GM10847 (cell line): ENCODE results near the gene IPO9.

ENCODE experiments used
- POLR2A ChIP-seq: IDR thresholded peaks from 2 replicates; pipeline ENCODE4 v1.6.1; 2011; ENCODE audit not compliant: insufficient read length; ENCODE audit errors: extremely low read depth

The IPO9 gene

DNA sequence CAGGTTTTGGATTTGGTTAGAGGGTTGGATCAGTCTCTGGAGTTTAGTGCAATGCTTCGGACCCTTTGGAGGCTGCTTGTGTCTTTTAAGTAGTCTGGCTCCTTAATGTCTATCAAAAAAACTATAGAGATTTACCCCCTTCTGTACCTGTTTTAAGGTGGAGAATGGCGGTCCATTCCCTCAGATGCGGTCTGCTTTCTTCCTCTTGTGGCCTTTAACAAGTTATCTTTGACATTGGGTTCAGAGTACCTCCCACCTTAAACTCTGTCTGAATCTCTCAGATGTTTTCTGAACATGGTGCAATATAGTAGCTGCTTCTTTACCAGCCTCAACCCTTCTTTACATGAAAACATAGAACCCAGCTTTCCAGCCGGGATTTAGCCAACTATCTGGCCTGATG lies 2.4 kb downstream of the IPO9 start:
- TF ChIP-seq POLR2A: no peak

DNA sequence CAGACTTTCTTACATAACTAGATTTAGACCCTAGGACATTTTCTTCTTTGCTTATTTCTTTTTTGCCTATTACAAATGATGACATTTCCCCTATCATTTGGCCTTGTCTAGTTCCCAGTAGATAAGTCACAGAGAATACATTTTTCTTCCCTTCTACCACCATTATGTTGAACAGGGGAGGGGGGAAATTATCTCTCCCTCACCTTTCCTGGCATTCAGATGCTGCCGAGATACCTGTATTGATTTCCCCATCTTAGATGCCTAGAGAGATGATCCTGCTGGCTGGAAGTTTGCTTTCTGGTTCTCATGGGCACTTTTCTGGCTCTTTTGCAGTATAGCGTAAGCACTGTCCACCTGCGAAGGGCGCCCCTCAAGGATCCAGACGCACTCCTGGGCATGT lies 5.7 kb downstream of the IPO9 start:
- TF ChIP-seq POLR2A: no peak

DNA sequence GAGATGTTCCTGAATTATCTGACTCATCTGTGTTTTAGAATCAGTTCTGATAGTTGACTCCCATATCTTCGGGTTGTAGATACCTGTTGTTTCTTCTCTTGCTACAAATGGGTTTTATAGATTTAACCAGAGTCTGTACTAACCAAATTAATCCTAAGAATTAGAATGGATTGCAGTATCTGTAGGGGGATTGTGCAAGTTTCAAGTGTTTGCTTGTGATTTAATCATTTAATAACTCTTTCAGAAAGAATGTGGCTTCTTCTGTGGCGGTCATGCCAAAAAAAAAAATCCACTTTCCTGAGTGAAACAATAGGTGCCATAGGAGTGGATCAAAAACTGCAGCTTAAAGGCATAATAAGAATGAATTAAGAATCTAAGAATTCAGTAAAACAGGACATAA lies 9.4 kb downstream of the IPO9 start:
- no peak for TF ChIP-seq POLR2A

DNA sequence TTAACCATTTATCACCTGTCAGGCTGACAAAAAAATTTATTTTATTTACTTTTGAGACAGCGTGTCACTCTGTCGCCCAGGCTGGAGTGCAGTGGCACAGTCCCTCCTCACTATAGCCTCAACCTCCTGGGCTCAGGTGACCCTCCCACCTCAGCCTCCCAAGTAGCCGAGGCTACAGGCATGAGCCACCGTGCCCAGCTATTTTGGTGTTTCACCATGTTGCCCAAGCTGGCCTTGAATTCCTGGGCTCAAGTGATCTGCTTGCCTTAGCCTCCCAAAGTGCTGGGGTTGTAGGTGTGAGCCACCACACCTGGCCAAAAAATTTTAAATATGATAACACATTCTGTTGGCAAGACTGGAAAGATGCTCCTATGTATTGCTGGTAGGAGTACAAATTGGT lies 11.1 kb downstream of the IPO9 start:
- TF ChIP-seq POLR2A: no peak

DNA sequence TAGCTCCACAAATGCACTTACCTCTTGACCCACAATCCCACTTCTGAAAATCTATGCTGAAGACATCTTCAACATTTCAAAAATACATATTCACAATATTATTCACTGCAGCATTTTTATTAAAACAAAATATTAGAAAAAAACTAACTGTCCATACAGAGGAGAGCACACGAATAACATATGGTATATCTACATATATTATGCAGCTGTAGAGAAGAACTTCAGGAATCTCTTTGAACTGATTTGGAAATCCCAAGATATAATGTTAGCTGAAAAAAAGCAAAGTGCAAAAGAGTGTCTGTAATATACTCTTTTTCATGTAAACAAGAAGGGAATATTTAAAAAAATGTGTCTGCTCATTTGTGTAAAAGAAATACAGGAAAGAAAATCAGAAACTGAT lies 11.5 kb downstream of the IPO9 start:
- no peak for TF ChIP-seq POLR2A

DNA sequence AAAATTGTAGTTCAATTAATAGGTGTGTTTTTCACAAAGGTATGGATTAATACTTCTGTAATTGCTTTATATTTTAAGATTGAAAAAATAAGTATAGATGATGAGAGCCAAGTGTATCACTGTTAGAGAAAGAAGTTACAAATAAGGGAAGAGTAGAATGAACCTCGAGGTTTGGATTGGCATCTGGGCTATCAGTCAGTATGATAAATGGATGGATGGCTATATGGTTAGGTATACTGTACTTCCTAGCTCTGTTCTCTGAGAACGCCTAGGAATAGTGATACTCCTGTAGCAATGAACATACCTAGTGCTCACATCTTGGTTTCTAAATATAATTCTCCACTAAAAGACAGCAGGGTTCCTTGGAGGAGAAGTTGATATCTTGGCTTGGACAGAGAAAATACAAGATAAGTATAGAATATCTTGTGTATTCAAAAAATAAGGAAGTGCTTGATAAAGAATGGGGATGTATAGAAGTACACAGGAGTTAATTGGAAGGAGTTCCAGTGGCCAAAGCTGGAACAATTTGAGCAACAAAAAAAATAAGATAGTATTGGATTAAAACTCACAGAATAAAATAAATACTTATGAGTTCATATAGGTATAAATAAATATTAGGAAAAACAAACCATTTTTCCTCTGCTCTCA lies 12.4 kb downstream of the IPO9 start:
- TF ChIP-seq POLR2A: no peak

DNA sequence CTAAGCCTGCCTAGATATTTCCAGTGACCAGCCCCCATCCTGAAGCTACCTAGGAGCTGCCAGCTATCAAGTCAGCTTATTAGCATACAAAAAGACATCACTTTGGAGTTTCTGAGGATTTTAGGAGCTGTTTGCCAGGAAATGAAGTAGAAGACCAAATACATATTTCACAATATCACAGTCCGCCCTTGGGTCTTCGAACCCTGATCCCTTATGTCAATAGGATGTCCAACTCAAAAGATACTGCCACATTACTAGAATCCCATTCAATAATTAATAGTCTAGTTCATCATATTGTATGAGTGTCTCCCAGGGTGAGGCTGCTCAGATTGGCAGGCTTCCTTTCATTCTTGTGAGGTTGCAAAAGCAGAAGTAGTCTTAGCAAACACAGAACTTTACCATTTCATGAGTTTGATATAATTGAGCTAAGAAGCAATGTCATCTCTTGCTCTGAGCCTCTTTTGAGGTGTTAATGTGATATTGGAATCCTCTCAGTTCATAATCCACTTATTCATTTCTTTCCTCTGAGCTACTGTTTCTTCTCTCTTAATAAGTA lies 13.6 kb downstream of the IPO9 start:
- TF ChIP-seq POLR2A: no peak

DNA sequence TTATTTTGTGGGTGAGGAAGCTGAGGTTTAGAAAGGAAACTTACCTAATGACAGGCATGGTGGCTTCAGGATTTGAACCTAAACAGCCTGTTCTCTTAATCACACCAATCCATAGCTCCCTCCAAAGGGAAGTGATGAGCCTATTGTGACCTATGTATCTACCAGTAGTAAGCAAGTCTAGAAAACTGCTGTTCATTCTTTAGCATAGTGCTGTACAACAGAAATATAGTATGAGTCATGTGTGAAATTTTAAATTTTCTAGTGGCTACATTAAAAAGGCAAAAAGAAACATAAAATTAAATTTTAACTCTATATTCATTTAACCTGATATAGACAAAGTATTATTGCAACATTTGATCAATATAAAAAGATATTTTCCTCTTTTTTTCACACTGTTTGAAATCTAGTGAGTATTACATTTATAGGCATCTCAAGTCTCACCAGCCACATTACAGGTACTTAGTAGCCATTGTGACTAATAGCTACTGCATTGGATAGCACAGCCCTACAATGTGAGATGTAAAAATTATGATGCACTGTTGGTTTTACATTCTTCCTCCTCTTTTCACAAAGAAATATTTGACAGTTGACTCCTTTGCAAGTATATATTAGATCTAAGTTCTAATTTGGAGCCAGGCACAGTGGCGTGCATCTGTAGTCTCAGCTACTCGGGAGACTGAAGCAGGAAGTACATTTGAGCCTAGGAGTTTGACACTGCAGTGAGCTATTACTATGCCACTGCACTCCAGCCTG lies 16.6 kb downstream of the IPO9 start:
- no peak for TF ChIP-seq POLR2A

DNA sequence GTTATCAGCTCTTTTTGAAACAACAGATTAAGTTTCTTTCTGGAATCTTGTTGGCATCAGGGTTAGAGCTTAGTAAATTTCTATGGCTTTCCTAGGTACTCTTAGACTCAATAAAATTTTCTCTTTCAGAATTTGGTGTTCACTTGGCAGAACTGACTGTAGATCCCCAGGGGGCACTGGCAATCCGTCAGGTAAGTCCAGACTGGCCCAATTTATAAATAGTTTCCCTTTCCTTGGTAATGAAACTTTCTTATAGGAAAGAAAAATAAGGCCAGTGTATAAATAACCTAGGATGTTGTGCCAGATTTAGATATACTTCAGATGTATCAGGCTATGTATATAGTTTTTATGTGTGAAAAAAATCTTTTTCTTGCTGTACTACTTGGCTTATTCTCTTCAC lies 18.2 kb downstream of the IPO9 start:
- TF ChIP-seq POLR2A: no peak

DNA sequence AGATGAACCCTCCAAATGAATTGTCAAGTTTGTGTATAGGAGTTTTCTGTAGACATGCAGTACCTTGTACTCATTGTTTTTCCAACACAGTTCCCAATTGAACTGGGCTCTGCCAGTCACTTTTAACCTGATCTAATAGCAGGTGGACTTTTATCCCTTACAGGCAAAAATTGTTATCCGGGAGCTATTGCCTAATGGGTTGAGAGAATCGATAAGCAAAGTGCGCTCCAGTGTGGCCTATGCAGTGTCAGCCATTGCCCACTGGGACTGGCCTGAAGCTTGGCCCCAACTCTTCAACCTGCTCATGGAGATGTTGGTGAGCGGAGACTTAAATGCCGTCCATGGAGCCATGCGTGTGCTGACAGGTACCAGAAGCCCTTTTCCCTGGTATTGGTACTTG lies 19.3 kb downstream of the IPO9 start:
- TF ChIP-seq POLR2A: no peak

DNA sequence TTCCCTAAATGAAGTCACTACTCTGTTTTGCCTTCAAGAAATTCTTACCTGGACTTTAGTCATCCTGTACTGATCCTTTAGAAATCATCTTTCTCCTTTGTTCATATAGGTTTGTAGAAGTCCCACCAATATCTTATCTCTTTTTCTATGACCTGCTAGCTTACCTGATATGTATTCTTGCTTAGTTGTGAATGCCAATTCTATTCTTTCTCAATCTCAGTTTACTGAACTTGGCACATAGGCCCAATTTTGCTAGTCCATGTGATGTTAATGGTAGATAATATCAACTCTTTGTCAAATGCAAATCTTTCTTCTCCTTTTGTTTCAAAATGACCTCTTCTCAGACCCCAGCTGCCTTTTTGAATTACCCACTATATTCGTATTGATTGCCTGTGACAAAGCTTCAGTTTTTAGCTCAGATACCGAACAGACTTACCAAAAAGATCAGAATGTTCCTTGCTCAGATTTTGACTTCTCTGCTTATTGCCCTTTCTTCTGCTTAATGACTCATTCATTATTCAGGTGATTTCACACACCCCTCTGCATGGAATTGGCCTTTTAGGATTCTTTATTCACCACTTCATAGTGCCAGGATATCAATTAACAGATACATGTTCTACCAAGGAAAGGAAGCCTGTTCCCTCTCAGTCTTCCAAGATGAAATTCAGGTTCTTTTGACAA lies 20.6 kb downstream of the IPO9 start:
- no peak for TF ChIP-seq POLR2A

DNA sequence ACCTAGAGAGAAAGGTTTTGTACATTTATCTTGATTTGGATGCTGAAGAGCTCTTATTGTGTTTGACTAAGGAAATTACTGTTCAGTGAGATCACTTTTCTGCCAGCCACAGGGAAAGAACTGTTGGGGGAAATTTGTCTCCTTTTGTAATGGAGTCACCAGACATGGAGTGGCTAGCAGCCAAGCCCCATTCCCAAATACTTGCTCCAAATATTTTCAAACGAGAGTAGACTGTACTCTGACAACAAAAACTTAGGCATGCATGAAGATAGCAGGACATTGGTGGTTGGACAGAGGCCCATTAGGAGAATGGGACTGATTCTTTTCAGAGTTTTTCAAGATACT lies 21.1 kb downstream of the IPO9 start:
- TF ChIP-seq POLR2A: no peak

DNA sequence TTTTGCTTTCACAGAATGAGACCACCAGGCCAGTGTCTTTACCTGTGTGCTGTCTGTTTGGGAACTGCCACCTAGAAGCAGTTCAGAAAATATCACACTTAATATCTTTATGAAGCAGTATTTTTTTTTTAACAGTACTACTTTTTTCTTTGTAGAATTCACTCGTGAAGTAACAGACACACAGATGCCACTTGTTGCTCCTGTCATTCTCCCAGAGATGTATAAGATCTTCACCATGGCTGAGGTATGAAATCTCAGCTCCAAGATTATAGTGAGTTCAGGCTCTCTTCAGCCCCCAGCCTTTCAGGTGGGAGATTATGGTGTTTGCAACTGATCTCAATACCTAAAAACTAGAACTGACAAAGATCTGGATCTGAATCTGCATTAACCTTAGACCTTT lies 23.0 kb downstream of the IPO9 start:
- no peak for TF ChIP-seq POLR2A

DNA sequence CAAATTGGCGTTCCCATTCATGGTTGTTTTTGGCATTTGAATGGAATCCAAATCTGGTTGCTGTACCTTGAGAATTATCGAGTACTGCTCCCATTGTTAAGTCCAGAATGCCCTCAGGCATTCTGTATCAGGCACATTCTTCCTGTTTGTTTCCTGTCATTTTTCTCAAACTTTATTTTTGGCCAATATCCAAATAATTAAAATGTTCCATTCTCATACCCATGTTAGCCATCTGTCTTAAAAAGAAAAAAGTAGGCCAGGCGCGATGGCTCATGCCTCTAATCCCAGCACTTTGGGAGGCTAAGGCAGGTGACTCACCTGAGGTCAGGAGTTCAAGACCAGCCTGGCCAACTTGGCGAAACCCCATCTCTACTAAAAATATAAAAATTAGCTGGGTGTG lies 30.5 kb downstream of the IPO9 start:
- no peak for TF ChIP-seq POLR2A

DNA sequence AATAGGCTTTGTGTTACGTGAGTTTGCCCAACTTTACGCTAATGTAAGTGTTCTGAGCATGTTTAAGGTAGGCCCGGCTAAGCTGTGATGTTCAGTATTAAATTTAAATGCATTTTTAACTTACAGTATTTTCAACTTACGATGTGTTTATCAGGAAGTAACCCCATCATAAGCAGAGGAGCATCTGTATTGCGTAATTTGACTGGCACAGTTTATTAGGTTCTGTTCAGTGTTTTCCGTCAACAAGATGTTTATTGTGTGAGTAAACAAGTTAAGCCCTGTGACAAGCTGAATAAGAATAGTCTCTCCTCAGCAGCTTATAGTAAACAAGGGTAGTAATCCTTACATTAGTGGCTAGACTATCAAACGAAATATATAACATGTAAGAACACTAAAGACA lies 32.5 kb downstream of the IPO9 start:
- no peak for TF ChIP-seq POLR2A

DNA sequence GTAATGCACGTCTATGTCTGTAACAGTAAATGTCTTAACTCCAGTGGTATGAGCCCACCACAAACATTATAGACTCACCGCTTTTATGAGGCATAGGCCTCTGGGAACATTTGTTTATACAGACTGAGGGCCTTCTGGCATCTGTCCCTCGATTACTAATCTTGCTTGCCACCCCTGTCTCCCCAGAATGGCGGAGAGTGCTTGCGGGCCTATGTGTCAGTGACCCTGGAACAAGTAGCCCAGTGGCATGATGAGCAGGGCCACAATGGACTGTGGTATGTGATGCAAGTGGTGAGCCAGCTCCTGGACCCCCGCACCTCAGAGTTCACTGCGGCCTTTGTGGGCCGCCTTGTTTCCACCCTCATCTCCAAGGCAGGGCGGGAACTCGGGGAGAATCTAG lies 41.4 kb downstream of the IPO9 start:
- TF ChIP-seq POLR2A: no peak
